ENCODE results near the gene FARP1. TPM values are rescaled to one million over a fixed set of nuclear protein-coding genes. Genes with fewer than 3 reads are reported as not detected.

Gene FARP1
- total and polyA plus RNA-seq, 2 of the 13 experiments (the other 11 are each of a cell fraction or from before 2014, with no cell fraction given), result 70.6 to 126 TPM

DNA sequence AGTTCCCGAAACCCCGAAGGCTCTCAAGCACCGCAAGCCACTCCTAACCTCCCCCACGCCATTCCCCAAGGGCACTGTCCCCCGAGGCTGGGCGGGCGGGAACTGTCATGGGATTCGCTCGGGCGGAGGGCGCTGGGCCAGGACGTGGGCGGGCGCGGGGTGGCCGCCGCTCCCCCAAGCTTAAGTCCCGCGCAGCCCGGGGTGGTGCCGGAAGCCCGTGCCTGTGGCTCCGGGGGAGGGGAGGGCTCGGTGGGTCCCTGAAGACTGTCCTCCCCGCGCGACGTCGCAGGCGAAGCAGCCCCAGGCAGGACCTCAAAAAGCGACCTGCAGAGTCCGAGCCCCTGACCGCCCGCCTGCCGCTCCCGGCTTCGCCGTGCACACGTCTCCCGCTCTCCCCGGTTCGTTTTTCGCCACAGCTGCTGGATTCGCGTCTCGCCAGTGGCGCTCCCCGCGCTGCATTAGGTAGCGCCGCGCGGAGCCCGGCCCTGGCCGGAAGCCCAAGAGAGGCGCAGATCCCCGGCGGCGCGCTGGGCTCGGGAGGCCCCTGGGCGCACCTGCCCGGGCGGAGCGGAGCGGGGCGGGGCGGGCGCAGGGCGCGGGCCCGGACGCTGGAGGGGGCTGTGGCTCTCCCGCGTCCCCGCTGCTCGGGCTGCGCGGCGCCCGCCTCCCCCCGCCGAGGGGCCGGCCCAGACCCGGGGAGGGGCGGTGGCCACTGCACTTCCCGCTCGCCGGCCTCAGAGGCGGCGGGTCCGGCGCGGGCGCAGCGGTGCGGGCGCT, at the start of gene FARP1 (continued):
- TF ChIP-seq, protein P1, sequence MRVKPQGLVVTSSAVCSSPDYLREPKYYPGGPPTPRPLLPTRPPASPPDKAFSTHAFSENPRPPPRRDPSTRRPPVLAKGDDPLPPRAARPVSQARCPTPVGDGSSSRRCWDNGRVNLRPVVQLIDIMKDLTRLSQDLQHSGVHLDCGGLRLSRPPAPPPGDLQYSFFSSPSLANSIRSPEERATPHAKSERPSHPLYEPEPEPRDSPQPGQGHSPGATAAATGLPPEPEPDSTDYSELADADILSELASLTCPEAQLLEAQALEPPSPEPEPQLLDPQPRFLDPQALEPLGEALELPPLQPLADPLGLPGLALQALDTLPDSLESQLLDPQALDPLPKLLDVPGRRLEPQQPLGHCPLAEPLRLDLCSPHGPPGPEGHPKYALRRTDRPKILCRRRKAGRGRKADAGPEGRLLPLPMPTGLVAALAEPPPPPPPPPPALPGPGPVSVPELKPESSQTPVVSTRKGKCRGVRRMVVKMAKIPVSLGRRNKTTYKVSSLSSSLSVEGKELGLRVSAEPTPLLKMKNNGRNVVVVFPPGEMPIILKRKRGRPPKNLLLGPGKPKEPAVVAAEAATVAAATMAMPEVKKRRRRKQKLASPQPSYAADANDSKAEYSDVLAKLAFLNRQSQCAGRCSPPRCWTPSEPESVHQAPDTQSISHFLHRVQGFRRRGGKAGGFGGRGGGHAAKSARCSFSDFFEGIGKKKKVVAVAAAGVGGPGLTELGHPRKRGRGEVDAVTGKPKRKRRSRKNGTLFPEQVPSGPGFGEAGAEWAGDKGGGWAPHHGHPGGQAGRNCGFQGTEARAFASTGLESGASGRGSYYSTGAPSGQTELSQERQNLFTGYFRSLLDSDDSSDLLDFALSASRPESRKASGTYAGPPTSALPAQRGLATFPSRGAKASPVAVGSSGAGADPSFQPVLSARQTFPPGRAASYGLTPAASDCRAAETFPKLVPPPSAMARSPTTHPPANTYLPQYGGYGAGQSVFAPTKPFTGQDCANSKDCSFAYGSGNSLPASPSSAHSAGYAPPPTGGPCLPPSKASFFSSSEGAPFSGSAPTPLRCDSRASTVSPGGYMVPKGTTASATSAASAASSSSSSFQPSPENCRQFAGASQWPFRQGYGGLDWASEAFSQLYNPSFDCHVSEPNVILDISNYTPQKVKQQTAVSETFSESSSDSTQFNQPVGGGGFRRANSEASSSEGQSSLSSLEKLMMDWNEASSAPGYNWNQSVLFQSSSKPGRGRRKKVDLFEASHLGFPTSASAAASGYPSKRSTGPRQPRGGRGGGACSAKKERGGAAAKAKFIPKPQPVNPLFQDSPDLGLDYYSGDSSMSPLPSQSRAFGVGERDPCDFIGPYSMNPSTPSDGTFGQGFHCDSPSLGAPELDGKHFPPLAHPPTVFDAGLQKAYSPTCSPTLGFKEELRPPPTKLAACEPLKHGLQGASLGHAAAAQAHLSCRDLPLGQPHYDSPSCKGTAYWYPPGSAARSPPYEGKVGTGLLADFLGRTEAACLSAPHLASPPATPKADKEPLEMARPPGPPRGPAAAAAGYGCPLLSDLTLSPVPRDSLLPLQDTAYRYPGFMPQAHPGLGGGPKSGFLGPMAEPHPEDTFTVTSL (CRISPR knock-in tag; IDR thresholded peaks at IDR 0.05; ENCODE audit: borderline replicate concordance), result peak; percentile 53; the same call in 1 of the 2 replicates
- TF ChIP-seq, protein P2, sequence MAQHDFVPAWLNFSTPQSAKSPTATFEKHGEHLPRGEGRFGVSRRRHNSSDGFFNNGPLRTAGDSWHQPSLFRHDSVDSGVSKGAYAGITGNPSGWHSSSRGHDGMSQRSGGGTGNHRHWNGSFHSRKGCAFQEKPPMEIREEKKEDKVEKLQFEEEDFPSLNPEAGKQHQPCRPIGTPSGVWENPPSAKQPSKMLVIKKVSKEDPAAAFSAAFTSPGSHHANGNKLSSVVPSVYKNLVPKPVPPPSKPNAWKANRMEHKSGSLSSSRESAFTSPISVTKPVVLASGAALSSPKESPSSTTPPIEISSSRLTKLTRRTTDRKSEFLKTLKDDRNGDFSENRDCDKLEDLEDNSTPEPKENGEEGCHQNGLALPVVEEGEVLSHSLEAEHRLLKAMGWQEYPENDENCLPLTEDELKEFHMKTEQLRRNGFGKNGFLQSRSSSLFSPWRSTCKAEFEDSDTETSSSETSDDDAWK (CRISPR knock-in tag; IDR thresholded peaks at IDR 0.05), result no peak
- TF ChIP-seq, protein P3, sequence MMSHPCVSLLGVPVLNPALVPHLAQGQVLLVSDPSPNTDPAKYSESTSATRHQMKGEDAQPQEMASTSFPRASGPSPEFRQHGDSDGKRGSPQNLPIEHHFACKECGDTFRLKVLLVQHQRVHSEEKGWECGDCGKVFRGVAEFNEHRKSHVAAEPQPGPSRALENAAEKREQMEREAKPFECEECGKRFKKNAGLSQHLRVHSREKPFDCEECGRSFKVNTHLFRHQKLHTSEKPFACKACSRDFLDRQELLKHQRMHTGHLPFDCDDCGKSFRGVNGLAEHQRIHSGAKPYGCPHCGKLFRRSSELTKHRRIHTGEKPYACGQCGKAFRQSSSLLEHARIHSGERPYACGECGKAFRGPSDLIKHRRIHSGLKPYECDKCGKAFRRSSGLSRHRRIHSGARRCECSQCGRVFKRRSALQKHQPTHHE (CRISPR knock-in tag; IDR thresholded peaks at IDR 0.05; ENCODE audit: borderline replicate concordance), result no peak; the same call in 1 of the 2 replicates
- TF ChIP-seq CCAR2 (optimal IDR thresholded peaks at IDR 0.05; ENCODE audit: low read depth, low read length) (no peak), MXI1 (IDR thresholded peaks at IDR 0.05; ENCODE audit: borderline replicate concordance, low read depth, low read length) (peak; percentile 70; the same call in 2 of the 3 replicates), EHMT2 (IDR thresholded peaks at IDR 0.05; ENCODE audit: borderline replicate concordance, low read depth, low read length) (no peak), ZFP36 (IDR thresholded peaks at IDR 0.05; ENCODE audit: borderline replicate concordance, low read depth, low read length, partially characterized antibody) (no peak), ZNF180 (CRISPR knock-in tag; IDR thresholded peaks at IDR 0.05; ENCODE audit: borderline replicate concordance, low read depth) (0 out of 2 replicates have a peak, but pooled peaks have one; percentile 53), ZNF605 (CRISPR knock-in tag; IDR thresholded peaks at IDR 0.05) (peak; percentile 75; the same call in 1 of the 2 replicates), ZNF709 (CRISPR knock-in tag; IDR thresholded peaks at IDR 0.05) (peak; percentile 64), ZNF557 (CRISPR knock-in tag; IDR thresholded peaks at IDR 0.05) (peak; percentile 65; the same call in 1 of the 2 replicates), ZNF552 (CRISPR knock-in tag; IDR thresholded peaks at IDR 0.05; ENCODE audit: borderline replicate concordance) (no peak), ZSCAN12 (CRISPR knock-in tag; IDR thresholded peaks at IDR 0.05) (0 out of 2 replicates have a peak, but pooled peaks have one; percentile 39)
- TF ChIP-seq, protein P4, sequence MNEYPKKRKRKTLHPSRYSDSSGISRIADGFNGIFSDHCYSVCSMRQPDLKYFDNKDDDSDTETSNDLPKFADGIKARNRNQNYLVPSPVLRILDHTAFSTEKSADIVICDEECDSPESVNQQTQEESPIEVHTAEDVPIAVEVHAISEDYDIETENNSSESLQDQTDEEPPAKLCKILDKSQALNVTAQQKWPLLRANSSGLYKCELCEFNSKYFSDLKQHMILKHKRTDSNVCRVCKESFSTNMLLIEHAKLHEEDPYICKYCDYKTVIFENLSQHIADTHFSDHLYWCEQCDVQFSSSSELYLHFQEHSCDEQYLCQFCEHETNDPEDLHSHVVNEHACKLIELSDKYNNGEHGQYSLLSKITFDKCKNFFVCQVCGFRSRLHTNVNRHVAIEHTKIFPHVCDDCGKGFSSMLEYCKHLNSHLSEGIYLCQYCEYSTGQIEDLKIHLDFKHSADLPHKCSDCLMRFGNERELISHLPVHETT (CRISPR knock-in tag; conservative IDR thresholded peaks at IDR 0.05), result no peak
- TF ChIP-seq, protein P5, sequence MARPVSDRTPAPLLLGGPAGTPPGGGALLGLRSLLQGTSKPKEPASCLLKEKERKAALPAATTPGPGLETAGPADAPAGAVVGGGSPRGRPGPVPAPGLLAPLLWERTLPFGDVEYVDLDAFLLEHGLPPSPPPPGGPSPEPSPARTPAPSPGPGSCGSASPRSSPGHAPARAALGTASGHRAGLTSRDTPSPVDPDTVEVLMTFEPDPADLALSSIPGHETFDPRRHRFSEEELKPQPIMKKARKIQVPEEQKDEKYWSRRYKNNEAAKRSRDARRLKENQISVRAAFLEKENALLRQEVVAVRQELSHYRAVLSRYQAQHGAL (CRISPR knock-in tag; IDR thresholded peaks at IDR 0.05; ENCODE audit: not compliant biosample characterization), result no peak

Data from HepG2 (cell line).